Measurements from ENCODE around the gene MAPT.

Gene MAPT

DNA sequence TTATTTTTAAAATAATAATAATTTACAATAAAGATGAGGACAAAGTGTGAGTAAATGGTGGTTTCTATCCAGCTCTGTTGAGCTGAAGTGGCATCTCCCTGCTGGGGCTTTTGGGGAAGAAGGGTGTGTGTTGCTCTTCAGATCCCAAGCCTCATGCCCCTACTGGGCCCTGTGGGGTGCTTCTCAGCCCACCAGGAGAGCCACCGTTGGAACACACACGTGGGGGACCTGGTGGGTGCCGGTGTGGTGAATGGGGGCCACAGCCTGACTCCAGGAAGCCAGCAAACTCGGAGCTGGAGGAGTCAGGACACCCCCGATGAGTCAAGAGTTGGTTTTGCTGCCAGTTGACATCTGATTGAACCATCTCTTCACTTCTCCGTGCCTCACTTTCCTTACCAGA lies 66.9 kb downstream of the MAPT start:
- TF ChIP-seq, protein P1, sequence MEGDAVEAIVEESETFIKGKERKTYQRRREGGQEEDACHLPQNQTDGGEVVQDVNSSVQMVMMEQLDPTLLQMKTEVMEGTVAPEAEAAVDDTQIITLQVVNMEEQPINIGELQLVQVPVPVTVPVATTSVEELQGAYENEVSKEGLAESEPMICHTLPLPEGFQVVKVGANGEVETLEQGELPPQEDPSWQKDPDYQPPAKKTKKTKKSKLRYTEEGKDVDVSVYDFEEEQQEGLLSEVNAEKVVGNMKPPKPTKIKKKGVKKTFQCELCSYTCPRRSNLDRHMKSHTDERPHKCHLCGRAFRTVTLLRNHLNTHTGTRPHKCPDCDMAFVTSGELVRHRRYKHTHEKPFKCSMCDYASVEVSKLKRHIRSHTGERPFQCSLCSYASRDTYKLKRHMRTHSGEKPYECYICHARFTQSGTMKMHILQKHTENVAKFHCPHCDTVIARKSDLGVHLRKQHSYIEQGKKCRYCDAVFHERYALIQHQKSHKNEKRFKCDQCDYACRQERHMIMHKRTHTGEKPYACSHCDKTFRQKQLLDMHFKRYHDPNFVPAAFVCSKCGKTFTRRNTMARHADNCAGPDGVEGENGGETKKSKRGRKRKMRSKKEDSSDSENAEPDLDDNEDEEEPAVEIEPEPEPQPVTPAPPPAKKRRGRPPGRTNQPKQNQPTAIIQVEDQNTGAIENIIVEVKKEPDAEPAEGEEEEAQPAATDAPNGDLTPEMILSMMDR (IDR thresholded peaks at IDR 0.05; ENCODE audit: low read depth, low read length, missing control alignments) = no peak
- in situ Hi-C loops (cut with HindIII; ENCODE audit: low pct_ligation_motif_present, low sequenced_read_pairs) = no loop called here
- DNase-seq = no peak
- H3K4me3 ChIP-seq (ENCODE audit: low read depth, low read length) = no peak overlapping the region
- no peak overlapping the region for H3K27ac ChIP-seq
- H3K27me3 ChIP-seq (replicated peaks) = peaks cover under 1% of the 10 kb centered on the region
- no peaks in the 10 kb centered on the region for H3K36me3 ChIP-seq (replicated peaks)

GRCh38 chr17:45962221-45962972 lies 68.0 kb downstream of the MAPT start:
- no peak for DNase-seq
- in situ Hi-C loops (cut with HindIII; ENCODE audit: low pct_ligation_motif_present, low sequenced_read_pairs) = no loop called here
- Histone ChIP-seq H3K27me3 (replicated peaks) (peaks cover 5% of the 10 kb centered on the region), H3K4me3 (ENCODE audit: low read depth, low read length) (no peak overlapping the region), H3K27ac (no peak overlapping the region), H3K36me3 (replicated peaks) (no peaks in the 10 kb centered on the region)
- TF ChIP-seq, protein P1 (IDR thresholded peaks at IDR 0.05; ENCODE audit: low read depth, low read length, missing control alignments) = no peak

DNA sequence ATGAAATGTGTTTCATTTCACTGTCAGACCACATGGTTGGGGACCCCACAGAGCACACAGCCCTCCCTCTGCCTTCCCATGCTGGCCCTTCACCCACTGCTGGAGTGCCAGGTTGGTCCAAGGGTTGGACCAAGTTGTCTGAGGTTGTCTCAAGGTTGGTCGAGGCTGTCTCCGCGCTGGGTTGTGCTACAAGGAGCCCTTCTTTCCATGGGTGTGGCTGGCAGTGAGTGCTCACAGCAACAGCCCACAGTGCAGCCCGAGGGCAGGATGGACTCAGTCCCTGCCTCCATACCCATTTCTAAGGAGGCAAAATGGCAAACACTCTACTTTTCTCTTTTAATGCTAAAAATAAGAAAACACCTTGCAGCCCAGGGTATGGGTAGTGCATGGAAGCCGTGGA lies 68.9 kb downstream of the MAPT start:
- no peak for DNase-seq
- in situ Hi-C loops (cut with HindIII; ENCODE audit: low pct_ligation_motif_present, low sequenced_read_pairs) = no loop called here
- Histone ChIP-seq H3K36me3 (replicated peaks) (no peaks in the 10 kb centered on the region), H3K27me3 (replicated peaks) (peaks cover 6% of the 10 kb centered on the region), H3K27ac (no peak overlapping the region), H3K4me3 (ENCODE audit: low read depth, low read length) (no peak overlapping the region)
- TF ChIP-seq, protein P1 (IDR thresholded peaks at IDR 0.05; ENCODE audit: low read depth, low read length, missing control alignments) = no peak

DNA sequence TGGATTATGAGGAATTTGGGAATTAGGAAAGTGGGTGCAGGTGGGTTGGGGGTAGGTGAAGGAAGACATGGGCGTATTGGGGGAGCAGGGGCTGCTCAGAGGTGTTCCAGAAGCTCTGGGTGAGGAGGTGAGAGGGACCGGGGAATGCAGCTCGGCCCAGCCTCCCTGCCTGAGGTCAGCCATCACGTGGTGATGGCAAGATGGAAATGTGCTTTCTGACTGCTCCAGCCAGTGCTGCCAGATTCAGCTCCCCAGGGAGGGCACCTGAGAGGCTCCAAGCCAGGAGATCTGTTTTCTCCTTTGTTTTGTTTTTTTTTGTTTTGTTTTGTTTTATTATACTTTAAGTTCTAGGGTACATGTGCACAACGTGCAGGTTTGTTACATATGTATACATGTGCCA lies 69.5 kb downstream of the MAPT start:
- no peak for DNase-seq
- in situ Hi-C loops (cut with HindIII; ENCODE audit: low pct_ligation_motif_present, low sequenced_read_pairs) = no loop called here
- TF ChIP-seq, protein P1 (IDR thresholded peaks at IDR 0.05; ENCODE audit: low read depth, low read length, missing control alignments) = no peak
- peaks cover 6% of the 10 kb centered on the region for H3K27me3 ChIP-seq (replicated peaks)
- no peaks in the 10 kb centered on the region for H3K36me3 ChIP-seq (replicated peaks)
- no peak overlapping the region for H3K27ac ChIP-seq
- H3K4me3 ChIP-seq (ENCODE audit: low read depth, low read length) = no peak overlapping the region

- no peak overlapping the region for H3K27ac ChIP-seq
- DNase-seq = no peak
- no peak overlapping the region for H3K4me3 ChIP-seq (ENCODE audit: low read depth, low read length)
- peaks cover 6% of the 10 kb centered on the region for H3K27me3 ChIP-seq (replicated peaks)
- H3K36me3 ChIP-seq (replicated peaks) = no peaks in the 10 kb centered on the region
- in situ Hi-C loops (cut with HindIII; ENCODE audit: low pct_ligation_motif_present, low sequenced_read_pairs) = no loop called here
- TF ChIP-seq, protein P1 (IDR thresholded peaks at IDR 0.05; ENCODE audit: low read depth, low read length, missing control alignments) = no peak
These were observed 70.3 kb downstream of the MAPT start for GRCh38 chr17:45964634-45965033.

- TF ChIP-seq, protein P1 (IDR thresholded peaks at IDR 0.05; ENCODE audit: low read depth, low read length, missing control alignments) = no peak
- no peak for DNase-seq
- H3K36me3 ChIP-seq (replicated peaks) = no peaks in the 10 kb centered on the region
- H3K4me3 ChIP-seq (ENCODE audit: low read depth, low read length) = no peak overlapping the region
- H3K27ac ChIP-seq = no peak overlapping the region
- in situ Hi-C loops (cut with HindIII; ENCODE audit: low pct_ligation_motif_present, low sequenced_read_pairs) = no loop called here
- H3K27me3 ChIP-seq (replicated peaks) = peaks cover 6% of the 10 kb centered on the region
These were observed 71.5 kb downstream of the MAPT start for GRCh38 chr17:45965812-45966211.

Measured in brain microvascular endothelial cell (primary cell).